GM21529 (cell line): ENCODE measurements around the gene LY6G6D.

ENCODE experiments used
- ATAC-seq: cut with Tn5 transposase; IDR thresholded peaks from one replicate; pipeline ENCODE4 v1.9.1; 2021; ENCODE audit not compliant: unreplicated experiment

Gene LY6G6D

DNA sequence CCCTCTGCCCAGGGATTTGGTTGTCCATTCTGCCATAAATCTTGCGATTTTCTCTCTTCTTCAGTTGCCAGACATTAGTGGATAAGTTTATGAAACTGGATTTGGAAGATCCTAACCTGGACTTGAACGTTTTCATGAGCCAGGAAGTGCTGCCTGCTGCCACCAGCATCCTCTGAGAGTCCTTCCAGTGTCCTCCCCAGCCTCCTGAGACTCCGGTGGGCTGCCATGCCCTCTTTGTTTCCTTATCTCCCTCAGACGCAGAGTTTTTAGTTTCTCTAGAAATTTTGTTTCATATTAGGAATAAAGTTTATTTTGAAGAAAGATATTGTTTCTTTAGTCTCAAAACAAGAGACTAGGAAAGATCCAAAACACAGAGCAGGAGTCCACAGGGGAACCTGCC, 47.2 kb downstream of the LY6G6D start, which contains the start of gene SAPCD1:
Gene SAPCD1 (plus strand): TSS at position 301 of the 400 bp plus-strand sequence. CDS start 399 bp downstream, outside the sequence.
- ATAC-seq: no peak

DNA sequence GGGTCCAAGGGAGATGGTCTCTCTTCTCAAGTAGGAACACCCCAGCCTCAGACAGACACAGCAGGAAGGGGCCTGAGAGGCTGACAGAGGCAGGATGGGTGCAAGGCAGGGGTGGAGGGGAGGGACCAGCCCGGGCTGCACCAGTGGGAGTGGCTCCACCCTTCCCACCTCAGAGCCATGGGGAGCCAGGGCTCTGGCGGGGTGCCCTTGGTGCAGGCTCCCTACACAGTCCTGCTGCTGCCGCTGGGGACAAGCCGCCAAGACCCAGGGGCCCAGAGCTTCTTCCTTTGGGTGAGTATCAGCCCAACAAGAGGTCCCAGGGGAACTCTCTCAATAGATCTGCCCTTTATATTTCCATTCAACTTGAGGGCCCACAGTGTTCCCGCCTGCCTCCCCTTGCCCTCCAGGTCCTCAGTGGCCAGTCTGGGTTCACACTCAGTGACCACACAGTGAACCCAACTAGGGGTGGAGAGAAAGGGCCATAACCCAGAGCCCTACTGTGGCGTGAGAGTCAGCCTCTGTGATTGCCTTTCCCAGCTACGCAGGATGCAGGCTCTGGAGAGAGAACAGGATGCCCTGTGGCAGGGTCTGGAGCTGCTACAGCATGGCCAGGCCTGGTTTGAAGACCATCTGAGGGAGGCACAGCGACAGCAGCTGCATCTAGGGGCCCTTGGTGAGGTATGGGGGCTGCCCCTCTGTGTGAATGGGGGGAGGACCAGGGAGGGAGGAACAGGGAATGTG, 47.9 kb downstream of the LY6G6D start:
- ATAC-seq: no peak

DNA sequence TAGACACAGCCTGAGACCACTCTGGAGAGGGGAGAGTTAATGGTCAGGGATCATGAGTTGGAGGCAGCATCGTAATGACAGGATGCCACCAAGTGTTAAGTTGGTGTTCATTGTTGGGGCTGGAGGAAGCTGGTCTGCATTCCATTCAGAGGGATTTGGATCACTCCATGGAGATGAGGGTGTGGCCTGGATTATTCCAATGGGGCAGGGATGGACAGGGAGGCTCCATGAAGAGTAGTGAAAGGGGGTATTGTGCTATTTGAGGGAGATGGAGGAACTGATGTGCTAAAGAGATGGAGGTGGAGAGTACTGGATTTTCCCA, 48.4 kb downstream of the LY6G6D start:
- ATAC-seq: no peak

DNA sequence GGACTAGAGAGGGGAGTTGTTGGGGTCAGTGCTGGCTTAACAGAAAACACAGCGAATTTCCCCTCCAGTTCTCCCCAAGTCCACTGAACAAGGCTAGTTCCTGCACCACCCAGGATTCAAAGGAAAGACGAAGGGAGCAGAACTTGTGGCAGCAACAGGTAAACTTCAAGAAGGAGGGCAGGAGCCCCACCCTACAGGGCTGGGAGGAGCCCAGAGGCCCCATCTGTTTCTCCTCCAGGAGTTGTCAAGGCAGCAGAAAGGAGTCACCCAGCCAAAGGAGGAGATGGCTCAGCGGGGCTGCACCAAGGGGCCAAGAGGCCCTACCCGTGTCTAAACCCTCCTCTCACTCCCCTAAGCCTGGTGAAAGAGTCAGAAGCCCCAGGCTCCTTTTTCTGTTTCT, 49.0 kb downstream of the LY6G6D start:
- ATAC-seq: no peak

DNA sequence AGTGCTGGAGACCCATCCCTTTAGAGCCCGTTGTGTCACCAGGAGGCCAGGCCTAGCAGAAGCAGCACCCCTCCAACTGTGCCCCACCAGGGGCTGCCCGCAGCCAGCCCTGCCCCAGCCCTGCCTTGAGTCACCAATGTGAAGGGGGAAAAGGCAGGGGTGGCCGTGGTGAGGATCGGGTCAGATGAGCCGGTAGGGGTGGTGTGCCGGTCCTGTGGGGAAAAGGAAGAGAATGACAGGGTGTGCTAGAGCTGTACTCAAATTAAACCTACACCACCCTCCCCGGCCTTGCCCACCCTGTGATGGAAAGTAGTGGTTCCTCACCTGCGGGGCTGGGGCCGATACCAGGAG, 50.4 kb downstream of the LY6G6D start:
- no peak for ATAC-seq

DNA sequence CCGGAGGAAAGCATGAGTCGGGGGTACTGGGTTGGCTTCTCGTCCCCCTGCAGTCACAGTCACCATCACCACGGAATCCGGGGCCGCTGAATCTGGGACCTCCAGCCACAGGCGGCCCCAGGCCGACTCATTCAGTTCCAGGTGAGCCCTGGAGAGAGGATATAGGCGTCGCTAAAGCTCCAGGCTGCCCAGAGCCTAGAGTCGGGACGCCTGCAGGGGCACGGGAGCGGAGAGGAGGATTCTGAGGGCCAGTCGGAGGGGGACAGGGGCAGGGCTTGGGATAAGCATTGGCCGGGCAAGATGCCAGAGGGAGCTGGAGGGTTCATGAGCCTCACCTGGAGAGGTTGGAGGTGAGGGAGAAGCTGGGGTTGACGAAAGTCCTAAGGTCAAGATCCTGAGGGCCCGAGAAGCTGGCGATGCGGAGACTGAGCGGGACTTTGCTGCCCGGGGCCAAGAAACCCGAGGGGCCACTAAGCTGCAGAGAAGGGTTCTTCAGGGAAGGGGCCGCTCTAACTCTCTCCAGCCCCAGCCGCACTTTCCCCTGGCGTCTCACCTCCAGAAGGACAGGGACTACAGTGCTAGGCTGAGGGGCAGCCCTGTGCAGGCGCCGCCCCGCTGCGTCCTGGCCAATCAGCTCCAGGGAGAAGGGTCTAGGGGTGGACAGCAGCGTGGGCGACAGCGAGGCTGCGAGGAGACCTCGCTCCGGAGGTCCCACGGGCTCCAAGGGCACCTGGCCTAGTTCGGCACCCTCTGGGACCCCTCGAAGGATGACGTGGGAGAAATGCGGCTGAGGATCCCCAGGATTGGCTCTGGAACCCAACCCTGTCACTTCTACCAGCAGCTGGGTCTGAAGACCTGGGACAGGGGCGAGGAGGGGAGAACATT, 51.0 kb downstream of the LY6G6D start:
- ATAC-seq: no peak

DNA sequence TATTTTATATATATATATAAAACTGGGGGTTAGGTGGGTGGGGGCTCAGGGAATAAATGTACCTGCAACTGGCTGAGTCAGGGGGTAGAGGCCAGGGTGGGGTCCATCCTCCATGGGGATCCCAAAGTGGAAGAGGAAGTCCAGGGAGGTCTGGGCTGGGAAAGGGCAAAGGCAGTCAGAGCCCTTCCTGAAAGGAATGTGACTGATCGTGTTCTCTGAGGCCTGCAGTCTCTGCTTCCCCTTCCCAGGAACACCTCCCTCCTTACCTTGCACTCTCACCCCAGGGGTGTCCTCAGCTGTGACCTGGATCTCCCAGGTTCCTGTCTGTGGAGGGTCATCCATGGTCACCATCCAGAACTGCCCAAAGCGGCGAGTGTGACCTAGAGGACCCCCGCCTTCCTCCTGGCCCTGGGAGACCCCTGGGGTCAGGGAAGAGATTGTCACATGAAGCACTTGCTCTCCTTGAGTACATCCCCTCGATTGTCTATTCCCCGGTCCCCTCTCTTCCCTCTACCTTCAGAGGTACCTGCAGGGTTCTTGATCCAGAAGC, 52.0 kb downstream of the LY6G6D start:
- no peak for ATAC-seq
